Mesendoderm (in vitro differentiated cells): ENCODE data around the gene SSBP3.

Experiments
- DNase-seq: peaks from one replicate; pipeline ENCODE4 v3.0.0; 2013
- H2AK5ac ChIP-seq: 2 replicates; pipeline ENCODE4 v1.6.1; 2013; ENCODE audit warnings: low read length, inconsistent platforms
- H2BK120ac ChIP-seq: 2 replicates; pipeline ENCODE4 v1.6.1; 2013; ENCODE audit warnings: low read depth, mild to moderate bottlenecking, low read length, moderate library complexity, mixed read lengths
- H2BK15ac ChIP-seq: replicated peaks from 2 replicates; pipeline ENCODE4 v1.6.1; 2013; ENCODE audit warnings: low read depth, mild to moderate bottlenecking, moderate library complexity
- H2BK5ac ChIP-seq: 2 replicates; pipeline ENCODE4 v1.6.1; 2013; ENCODE audit warnings: low read length, inconsistent platforms
- H3K18ac ChIP-seq: 2 replicates; pipeline ENCODE4 v1.6.1; 2013; ENCODE audit warnings: mild to moderate bottlenecking, low read length, mixed read lengths
- H3K23ac ChIP-seq: one replicate; pipeline ENCODE4 v1.6.1; 2013; ENCODE audit warnings: low read length
- H3K27ac ChIP-seq: 2 replicates; pipeline ENCODE4 v1.5.1; 2013; ENCODE audit warnings: low read depth, mild to moderate bottlenecking, inconsistent platforms, low read length, moderate library complexity
- H3K27me3 ChIP-seq: 2 replicates; pipeline ENCODE4 v1.6.1; 2013; ENCODE audit warnings: low read length, control low read depth, mild to moderate bottlenecking, inconsistent platforms; ENCODE audit not compliant: insufficient read depth, poor library complexity
- H3K36me3 ChIP-seq: 2 replicates; pipeline ENCODE4 v1.6.1; 2013; ENCODE audit warnings: low read length, inconsistent platforms; ENCODE audit not compliant: control insufficient read depth, insufficient read depth
- H3K4ac ChIP-seq: one replicate; pipeline ENCODE4 v1.6.1; 2013; ENCODE audit warnings: low read depth, mild to moderate bottlenecking, low read length, moderate library complexity
- H3K4me1 ChIP-seq: 2 replicates; pipeline ENCODE4 v1.6.1; 2013; ENCODE audit warnings: low read depth, low read length, inconsistent platforms; ENCODE audit not compliant: control insufficient read depth
- H3K4me2 ChIP-seq: 2 replicates; pipeline ENCODE4 v1.6.1; 2013; ENCODE audit warnings: low read length
- H3K4me3 ChIP-seq: 2 replicates; pipeline ENCODE4 v1.5.1; 2013; ENCODE audit warnings: mild to moderate bottlenecking, low read length
- H3K56ac ChIP-seq: one replicate; pipeline ENCODE4 v1.6.1; 2013; ENCODE audit warnings: low read length
- H3K79me1 ChIP-seq: 2 replicates; pipeline ENCODE4 v1.6.1; 2013; ENCODE audit warnings: low read length, inconsistent platforms
- H3K79me2 ChIP-seq: 2 replicates; pipeline ENCODE4 v1.6.1; 2013; ENCODE audit warnings: mild to moderate bottlenecking, low read length; ENCODE audit not compliant: control insufficient read depth, insufficient read depth
- H3K9ac ChIP-seq: 2 replicates; pipeline ENCODE4 v1.6.1; 2013; ENCODE audit warnings: low read length, inconsistent platforms
- H4K5ac ChIP-seq: one replicate; pipeline ENCODE4 v1.6.1; 2013; ENCODE audit warnings: low read length
- H4K8ac ChIP-seq: one replicate; pipeline ENCODE4 v1.6.1; 2013; ENCODE audit warnings: low read depth, mild to moderate bottlenecking, control low read depth, low read length, moderate library complexity
- WGBS: extraction: QIAGEN DNeasy Blood & Tissue Kit; methylation state at CpG from one replicate; pipeline ENCODE4 v1.1.7; 2013; ENCODE audit warnings: low lambda C conversion rate, missing lambda C conversion rate; ENCODE audit not compliant: insufficient coverage; ENCODE audit errors: extremely low coverage; 5-methylcytosine and 5-hydroxymethylcytosine counted together

The SSBP3 gene

DNA sequence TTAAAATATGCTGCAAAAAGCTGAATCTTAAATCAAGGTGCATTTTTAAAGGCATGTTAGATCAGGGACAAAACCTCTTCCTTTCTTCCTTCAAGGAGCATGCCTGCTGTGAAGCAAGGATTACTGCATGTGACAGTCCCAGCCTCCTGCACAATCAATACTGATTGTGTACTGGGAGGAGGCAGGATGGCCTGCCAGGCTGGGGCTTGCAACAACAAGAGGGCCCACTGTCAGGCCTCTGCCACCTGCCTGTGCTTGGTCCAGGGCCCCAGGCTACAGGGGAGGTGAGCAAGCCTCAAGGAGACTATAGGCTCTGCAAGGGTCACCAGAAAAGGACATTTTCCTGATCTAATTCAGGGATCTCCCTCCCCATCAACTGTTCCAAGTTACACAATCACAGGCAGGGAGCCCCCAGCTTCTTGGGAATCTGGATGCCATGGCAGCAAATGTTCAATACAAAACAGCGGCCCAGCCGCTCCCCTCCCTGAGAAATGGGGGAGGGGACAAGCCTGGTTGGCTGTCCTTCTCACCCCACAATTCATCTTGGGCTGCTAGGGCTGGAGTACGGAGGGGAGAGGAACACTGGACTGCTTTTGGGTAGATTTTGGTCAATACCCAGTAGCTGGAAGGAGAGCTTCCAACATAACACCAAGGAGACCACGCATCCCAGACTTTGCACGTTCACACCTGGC is 76.7 kb downstream of the SSBP3 start:
- H4K5ac ChIP-seq: no peak overlapping the region
- no peak overlapping the region for H3K18ac ChIP-seq
- no peaks in the 10 kb centered on the region for H3K36me3 ChIP-seq
- peaks cover 49% of the 10 kb centered on the region for H3K4me1 ChIP-seq
- WGBS: no CpG with 5 or more reads among the region's 5 CpGs
- H3K4ac ChIP-seq: no peak overlapping the region
- no peak overlapping the region for H2BK15ac ChIP-seq
- no peak overlapping the region for H3K4me3 ChIP-seq
- no peak overlapping the region for H3K9ac ChIP-seq
- H3K4me2 ChIP-seq: no peak overlapping the region
- no peak overlapping the region for H3K27ac ChIP-seq
- no peak overlapping the region for H2BK120ac ChIP-seq
- H3K23ac ChIP-seq: no peak overlapping the region
- H3K27me3 ChIP-seq: no peaks in the 10 kb centered on the region
- peaks cover 58% of the 10 kb centered on the region for H3K79me1 ChIP-seq
- H4K8ac ChIP-seq: no peak overlapping the region
- no peak overlapping the region for H3K56ac ChIP-seq
- peaks cover 91% of the 10 kb centered on the region for H3K79me2 ChIP-seq
- H2AK5ac ChIP-seq: no peak overlapping the region
- DNase-seq: peak; percentile 79
- no peak overlapping the region for H2BK5ac ChIP-seq

DNA sequence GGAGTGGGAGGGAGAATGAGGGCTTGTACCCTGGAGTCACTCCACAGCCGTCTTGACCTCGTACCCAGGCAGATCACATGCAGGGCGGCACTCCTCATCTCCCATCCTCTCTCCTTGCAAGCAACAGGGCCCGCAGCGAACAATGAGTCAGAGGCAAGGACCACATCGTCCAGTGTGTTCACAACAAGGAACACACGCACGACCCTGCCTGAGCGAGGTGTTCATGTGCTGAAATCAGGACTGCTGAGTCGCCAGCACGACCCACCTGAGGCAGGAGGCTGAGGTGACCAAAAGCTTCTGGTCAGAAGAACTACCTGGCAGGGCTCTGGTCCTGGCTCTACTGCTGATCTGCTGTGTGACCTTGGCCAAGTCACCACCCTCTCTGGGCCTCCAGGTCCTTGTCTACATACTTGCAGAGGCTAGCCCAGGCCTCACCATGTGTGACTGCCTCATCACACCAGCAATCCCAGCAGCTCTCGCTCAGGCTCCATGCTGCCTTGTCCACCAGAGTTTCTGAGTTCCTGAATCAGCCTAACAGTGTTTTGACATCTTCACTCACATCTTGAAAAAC is 78.0 kb downstream of the SSBP3 start:
- H3K23ac ChIP-seq: peak overlapping the region; percentile 67
- H3K79me2 ChIP-seq: peaks cover 93% of the 10 kb centered on the region
- H4K8ac ChIP-seq: no peak overlapping the region
- peaks cover 59% of the 10 kb centered on the region for H3K4me1 ChIP-seq
- peak overlapping the region; percentile 17 for H3K9ac ChIP-seq
- H3K4me2 ChIP-seq: no peak overlapping the region
- H3K56ac ChIP-seq: peak overlapping the region; percentile 51
- H2BK5ac ChIP-seq: no peak overlapping the region
- WGBS: no CpG with 5 or more reads among the region's 12 CpGs
- no peak overlapping the region for H3K4me3 ChIP-seq
- no peak overlapping the region for H3K4ac ChIP-seq
- no peak overlapping the region for H2AK5ac ChIP-seq
- no peaks in the 10 kb centered on the region for H3K27me3 ChIP-seq
- no peak for DNase-seq
- H2BK120ac ChIP-seq: no peak overlapping the region
- H3K18ac ChIP-seq: no peak overlapping the region
- H3K36me3 ChIP-seq: no peaks in the 10 kb centered on the region
- H4K5ac ChIP-seq: no peak overlapping the region
- no peak overlapping the region for H3K27ac ChIP-seq
- no peak overlapping the region for H2BK15ac ChIP-seq
- peaks cover 60% of the 10 kb centered on the region for H3K79me1 ChIP-seq

DNA sequence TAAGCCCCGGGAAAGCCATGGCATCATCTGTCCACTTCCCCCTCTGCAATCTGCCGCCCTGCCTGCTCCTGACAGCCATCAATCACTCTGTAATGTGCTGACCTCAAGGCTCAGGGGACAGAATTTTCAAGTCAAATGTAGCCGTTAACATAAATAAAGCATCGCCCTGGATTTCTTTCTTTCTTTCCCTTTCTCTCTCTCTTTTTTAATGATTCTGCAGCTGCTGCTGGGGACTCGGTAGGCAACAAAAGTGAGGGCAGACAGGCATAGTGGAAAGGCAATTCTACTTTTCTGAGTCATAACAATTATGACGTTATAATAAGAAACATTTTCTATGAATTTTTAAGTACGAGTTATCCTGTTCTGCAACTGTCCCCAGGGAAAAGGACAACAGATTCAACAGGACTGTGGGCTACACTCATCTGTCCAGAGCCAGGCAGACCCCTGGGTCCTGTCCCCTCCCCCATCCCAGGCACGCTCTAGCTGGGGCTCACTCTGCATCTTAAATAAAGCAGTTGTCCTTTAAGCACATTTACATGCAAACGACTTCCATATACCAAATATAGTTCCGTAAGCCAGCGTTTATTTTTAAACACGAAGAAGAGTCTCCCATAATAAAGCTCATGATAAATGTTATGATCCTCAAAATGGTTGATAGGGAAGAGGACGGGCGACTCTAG is 78.7 kb downstream of the SSBP3 start:
- no peak overlapping the region for H2AK5ac ChIP-seq
- peaks cover 56% of the 10 kb centered on the region for H3K4me1 ChIP-seq
- H3K56ac ChIP-seq: no peak overlapping the region
- no peak overlapping the region for H3K9ac ChIP-seq
- no peak overlapping the region for H3K18ac ChIP-seq
- DNase-seq: no peak
- no peak overlapping the region for H3K4me2 ChIP-seq
- no peak overlapping the region for H3K23ac ChIP-seq
- H3K4ac ChIP-seq: no peak overlapping the region
- peaks cover 59% of the 10 kb centered on the region for H3K79me1 ChIP-seq
- H4K5ac ChIP-seq: no peak overlapping the region
- no peak overlapping the region for H3K4me3 ChIP-seq
- no peaks in the 10 kb centered on the region for H3K27me3 ChIP-seq
- no peak overlapping the region for H2BK120ac ChIP-seq
- H2BK5ac ChIP-seq: no peak overlapping the region
- no CpG with 5 or more reads among the region's 14 CpGs for WGBS
- H3K27ac ChIP-seq: no peak overlapping the region
- no peak overlapping the region for H4K8ac ChIP-seq
- H3K36me3 ChIP-seq: no peaks in the 10 kb centered on the region
- H2BK15ac ChIP-seq: no peak overlapping the region
- peaks cover 93% of the 10 kb centered on the region for H3K79me2 ChIP-seq

DNA sequence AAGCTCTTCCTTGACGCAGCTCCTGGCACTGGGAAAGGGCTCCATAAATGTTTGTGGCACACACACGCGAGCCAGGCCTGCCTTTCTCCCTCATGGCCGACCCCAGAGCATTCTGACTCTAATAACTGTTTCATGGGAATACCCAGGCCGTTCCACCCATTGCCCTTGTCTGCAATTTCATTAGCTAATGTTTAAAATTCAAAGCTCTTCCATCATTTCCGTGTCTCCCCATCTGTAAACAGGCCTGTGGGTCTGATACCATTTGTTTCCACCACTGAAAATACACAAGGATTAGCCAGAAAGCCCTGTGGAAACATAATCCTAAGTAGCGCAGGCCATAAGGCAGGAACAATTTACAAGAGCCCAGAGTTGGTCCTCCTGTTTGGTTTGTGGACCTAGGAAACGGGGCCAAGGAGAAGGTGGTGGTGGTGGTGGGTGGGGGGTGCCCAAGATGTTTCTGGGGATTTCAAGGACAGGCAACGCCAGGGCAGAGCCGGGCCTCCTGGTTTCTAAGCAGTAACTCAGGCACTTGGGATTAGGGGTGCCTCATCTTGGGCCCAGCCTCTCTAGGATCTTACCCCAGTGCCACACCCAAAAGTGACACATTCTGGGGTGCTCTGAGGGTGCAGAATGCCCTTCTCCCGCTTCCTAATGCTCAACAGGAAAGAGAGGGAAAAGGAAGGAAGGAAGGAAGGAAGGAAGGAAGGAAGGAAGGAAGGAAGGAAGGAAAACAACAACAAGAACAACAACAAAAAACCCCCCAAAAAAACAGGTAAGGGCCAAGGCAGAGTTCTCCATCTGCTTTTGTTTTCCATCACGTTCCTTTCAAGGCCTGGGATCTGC is 79.4 kb downstream of the SSBP3 start:
- Histone ChIP-seq H4K5ac (no peak overlapping the region), H3K4me1 (peaks cover 49% of the 10 kb centered on the region), H3K4me2 (no peak overlapping the region), H2BK5ac (no peak overlapping the region), H3K79me2 (peaks cover 93% of the 10 kb centered on the region), H4K8ac (no peak overlapping the region), H2BK15ac (no peak overlapping the region), H3K79me1 (peaks cover 60% of the 10 kb centered on the region), H3K36me3 (no peaks in the 10 kb centered on the region), H3K56ac (no peak overlapping the region), H3K4me3 (no peak overlapping the region), H2AK5ac (no peak overlapping the region), H3K27me3 (no peaks in the 10 kb centered on the region), H2BK120ac (no peak overlapping the region), H3K9ac (no peak overlapping the region), H3K4ac (no peak overlapping the region), H3K18ac (no peak overlapping the region), H3K23ac (no peak overlapping the region), H3K27ac (no peak overlapping the region)
- no peak for DNase-seq
- WGBS: no CpG with 5 or more reads among the region's 12 CpGs

DNA sequence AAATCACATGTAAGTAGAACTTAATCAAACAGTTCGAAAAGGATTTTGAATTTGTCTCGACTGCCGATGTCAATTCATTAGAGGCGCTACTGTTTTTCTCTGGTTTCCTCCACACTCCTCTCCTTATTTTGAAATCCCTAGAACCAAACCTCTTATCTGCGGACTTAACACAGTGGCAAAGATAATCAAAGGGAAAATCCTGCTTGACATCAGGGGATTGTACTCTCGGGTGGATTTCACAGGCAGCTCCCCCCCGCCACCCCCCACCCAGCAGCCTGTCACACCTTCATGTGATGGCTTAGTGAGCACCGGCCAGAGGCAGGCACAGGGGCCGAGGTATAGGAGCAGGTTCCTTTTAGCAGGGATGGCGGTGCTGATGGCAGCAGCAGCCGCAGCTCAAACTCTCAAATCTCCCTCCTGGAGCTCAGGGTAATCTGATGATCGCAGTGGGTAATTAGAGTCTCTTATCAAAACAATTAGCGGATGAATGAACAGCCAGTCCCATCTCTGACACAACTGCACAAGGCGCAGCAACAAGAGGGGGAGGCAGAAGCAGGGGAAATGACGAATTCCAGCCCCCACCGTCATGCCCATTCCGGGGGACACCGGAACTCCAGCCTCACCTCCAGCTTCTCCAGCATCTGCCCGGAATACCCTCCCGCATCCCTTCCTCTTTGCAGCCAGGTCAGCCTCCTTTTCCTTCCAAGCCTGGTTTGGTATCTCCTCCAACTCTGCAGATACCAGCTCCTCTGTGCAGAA is 80.3 kb downstream of the SSBP3 start:
- Histone ChIP-seq H2BK120ac (no peak overlapping the region), H4K5ac (no peak overlapping the region), H3K36me3 (no peaks in the 10 kb centered on the region), H3K9ac (no peak overlapping the region), H2BK15ac (no peak overlapping the region), H3K56ac (no peak overlapping the region), H3K27me3 (no peaks in the 10 kb centered on the region), H3K4me3 (no peak overlapping the region), H2BK5ac (no peak overlapping the region), H3K23ac (no peak overlapping the region), H3K18ac (no peak overlapping the region), H3K4ac (no peak overlapping the region), H3K27ac (no peak overlapping the region), H3K4me2 (no peak overlapping the region), H3K79me2 (peaks cover 93% of the 10 kb centered on the region), H4K8ac (no peak overlapping the region), H3K79me1 (peaks cover 57% of the 10 kb centered on the region), H2AK5ac (no peak overlapping the region), H3K4me1 (peaks cover 45% of the 10 kb centered on the region)
- peak; percentile 57 for DNase-seq
- WGBS: no CpG with 5 or more reads among the region's 20 CpGs
